ENCODE data around the gene ACVR1. TPM values are rescaled to one million over a fixed set of nuclear protein-coding genes. Genes with fewer than 3 reads are reported as not detected.

ACVR1 gene
- total RNA-seq, 4 donors from 2014 or later: 4.7 to 18.7 (median 10.3) TPM

GRCh38 chr2:157691695-157692094 lies 184.4 kb downstream of the ACVR1 start:
- Histone ChIP-seq H3K4me1 (no peaks in the 10 kb centered on the region), H3K36me3 (no peaks in the 10 kb centered on the region), H3K27ac (no peak overlapping the region), H3K27me3 (no peaks in the 10 kb centered on the region), H3K9me3 (no peaks in the 10 kb centered on the region), H3K4me3 (no peak overlapping the region)
- intact Hi-C loops (cut with DNase I): no loop called here
- TF ChIP-seq CTCF (IDR thresholded peaks at IDR 0.05) (no peak), POLR2A (IDR thresholded peaks at IDR 0.05) (no peak)
- DNase-seq: no peak
- WGBS, 2 donors: 66 to 72% methylated on average over 4 of the region's 4 CpGs

- no peak for TF ChIP-seq POLR2A (IDR thresholded peaks at IDR 0.05)
- no peaks in the 10 kb centered on the region for H3K4me1 ChIP-seq
- H3K9me3 ChIP-seq: no peaks in the 10 kb centered on the region
- WGBS, 2 donors: 81 to 84% methylated on average over 1 of the region's 1 CpG
- intact Hi-C loops (cut with DNase I): no loop called here
- H3K36me3 ChIP-seq: no peaks in the 10 kb centered on the region
- DNase-seq: no peak
- H3K4me3 ChIP-seq: no peak overlapping the region
- no peaks in the 10 kb centered on the region for H3K27me3 ChIP-seq
- H3K27ac ChIP-seq: no peak overlapping the region
Observed at GRCh38 chr2:157691131-157691530, 185.0 kb downstream of the ACVR1 start.

Small RNA genes within 50 kb of the gene (small RNA-seq; reads per million reads assigned to genes)
- gene RNU6-436P: 0 reads per million in 4 donors

Other genes starting within 250 kb of the ACVR1 start
- under 1 TPM in 2 of 4 donors, not detected in 2; 0.04 to 0.19 TPM for gene ACVR1C, start 247.5 kb downstream of the ACVR1 start, total RNA-seq
- gene UPP2, start 225.5 kb upstream of the ACVR1 start, total RNA-seq: not detected

Measured in esophagus squamous epithelium (tissue), 5 donors.